Vagina (tissue), 2 donors: ENCODE data around the gene RIMS3.

ENCODE experiments used
- CTCF ChIP-seq, 3 experiments: fragments of 450-650 bp in 2 of 3; fragments of 200-600 bp in 1 of 3; sonication (generic) in 1 of 3; IDR thresholded peaks; one replicate each; pipeline ENCODE4 v1.5.1; 2017 to 2019; ENCODE audit warnings: antibody characterized with exemption in 3 of 3, mild to moderate bottlenecking in 2 of 3, moderate library complexity in 2 of 3
- POLR2A ChIP-seq, 2 donors: fragments of 450-650 bp; IDR thresholded peaks; one replicate each; pipeline ENCODE4 v1.6.1; 2017; ENCODE audit warnings: antibody characterized with exemption in 2 of 2, mild to moderate bottlenecking in 2 of 2, moderate library complexity in 2 of 2

- no peak for TF ChIP-seq CTCF (IDR thresholded peaks at IDR 0.05)
- no peak for TF ChIP-seq POLR2A (IDR thresholded peaks at IDR 0.05)
Measured at GRCh38 chr1:40652979-40653378, 12.5 kb downstream of the RIMS3 start.
